Panc1 (cell line): Measurements from ENCODE around the gene PDZRN4. TPM values are rescaled to one million over a fixed set of nuclear protein-coding genes. Genes with fewer than 3 reads are reported as not detected.

Experiments
- ATAC-seq: fragments of 200-7000 bp; cut with Tn5 transposase; 2 replicates; pipeline ENCODE4 v1.9.1; 2020; ENCODE audit warnings: mild to moderate bottlenecking, moderate library complexity
- BruUV-seq: library from RNA; stranded (reverse); fragments of 400-500 nt; replicated peaks from 2 replicates; lab custom pipeline; 2021; lab: Mats Ljungman, UMichigan
- CTCF ChIA-PET: fragments of 300-600 bp; sonication (Branson Sonifier 250); formaldehyde crosslinking; loops from one replicate; lab custom pipeline; 2022; ENCODE audit warnings: antibody characterized with exemption; lab: Charles Lee
- POLR2A ChIA-PET: fragments of 300-600 bp; sonication (Branson Sonifier 250); formaldehyde crosslinking; loops from one replicate; lab custom pipeline; 2022; ENCODE audit warnings: antibody characterized with exemption; lab: Charles Lee
- DNase-seq: peaks from one replicate; pipeline ENCODE4 v3.0.0-alpha.2; 2010; ENCODE audit warnings: low read depth, low spot score
- H3K27ac ChIP-seq: 2 replicates; pipeline ENCODE4 v1.5.1; 2011; ENCODE audit warnings: mild to moderate bottlenecking, low read length, inconsistent platforms
- H3K27me3 ChIP-seq: fragments of 200-500 bp; sonication (Bioruptor generic); 2 replicates; pipeline ENCODE4 v1.6.0; 2014; ENCODE audit warnings: low read length, inconsistent platforms; ENCODE audit not compliant: control insufficient read depth, insufficient read depth
- H3K36me3 ChIP-seq: fragments of 200-500 bp; sonication (Bioruptor generic); 2 replicates; pipeline ENCODE4 v1.5.1; 2014; ENCODE audit warnings: inconsistent platforms, mild to moderate bottlenecking, low read length, moderate library complexity; ENCODE audit not compliant: control insufficient read depth, insufficient read depth
- H3K4me1 ChIP-seq: 2 replicates; pipeline ENCODE4 v1.5.1; 2011; ENCODE audit warnings: inconsistent platforms, mild to moderate bottlenecking, low read length, moderate library complexity; ENCODE audit not compliant: control insufficient read depth, insufficient read depth
- H3K4me3 ChIP-seq, 2 experiments: 2 replicates each; pipeline ENCODE4 v1.5.1; 2011 to 2012; ENCODE audit warnings: low read depth in 2 of 2, low read length in 2 of 2, mild to moderate bottlenecking in 2 of 2, inconsistent platforms in 1 of 2, moderate library complexity in 1 of 2
- H3K9me3 ChIP-seq: fragments of 200-500 bp; sonication (Bioruptor generic); 2 replicates; pipeline ENCODE4 v1.5.1; 2014; ENCODE audit warnings: low read depth, mild to moderate bottlenecking, inconsistent platforms, low read length, moderate library complexity; ENCODE audit not compliant: control insufficient read depth, insufficient read depth
- CTCF ChIP-seq: fragments of 450-650 bp; IDR thresholded peaks from 2 replicates; pipeline ENCODE4 v1.5.1; 2017; ENCODE audit warnings: mild to moderate bottlenecking
- POLR2AphosphoS5 ChIP-seq: IDR thresholded peaks from 2 replicates; pipeline ENCODE4 v1.6.1; 2012; ENCODE audit warnings: mild to moderate bottlenecking, low read depth, low read length, moderate library complexity
- REST ChIP-seq, 2 experiments: IDR thresholded peaks; 2 replicates each; pipeline ENCODE4 v1.6.1; 2011 to 2012; ENCODE audit warnings: low read depth in 2 of 2, control low read depth in 1 of 2, low read length in 1 of 2, mild to moderate bottlenecking in 1 of 2, moderate library complexity in 1 of 2; ENCODE audit not compliant: insufficient read depth in 1 of 2
- SIN3A ChIP-seq: IDR thresholded peaks from 2 replicates; pipeline ENCODE4 v1.6.1; 2012; ENCODE audit warnings: low read depth, mild to moderate bottlenecking, low read length, moderate library complexity, borderline replicate concordance; ENCODE audit not compliant: insufficient read depth
- TCF7L2 ChIP-seq: IDR thresholded peaks from 2 replicates; pipeline ENCODE4 v1.6.1; 2011; ENCODE audit warnings: mild to moderate bottlenecking, low read depth, low read length, inconsistent platforms
- in situ Hi-C: cut with HindIII; loops from 2 replicates; pipeline ENCODE4 v1.10.0; 2016; ENCODE audit warnings: low sequenced_read_pairs, low pct_unique_long_range_greater_than_20kb
- intact Hi-C: fragments of 100-400 bp; cut with micrococcal nuclease; formaldehyde crosslinking; loops from one replicate; pipeline ENCODE4 v1.10.0; 2022; ENCODE audit not compliant: unreplicated experiment
- total RNA-seq: library from RNA; stranded (reverse); gene quantifications from one replicate; pipeline ENCODE4 v1.2.1, GENCODE V29; 2021; ENCODE audit not compliant: unreplicated experiment

PDZRN4 gene
- total RNA-seq, 1 experiment from 2014 or later = not detected

DNA sequence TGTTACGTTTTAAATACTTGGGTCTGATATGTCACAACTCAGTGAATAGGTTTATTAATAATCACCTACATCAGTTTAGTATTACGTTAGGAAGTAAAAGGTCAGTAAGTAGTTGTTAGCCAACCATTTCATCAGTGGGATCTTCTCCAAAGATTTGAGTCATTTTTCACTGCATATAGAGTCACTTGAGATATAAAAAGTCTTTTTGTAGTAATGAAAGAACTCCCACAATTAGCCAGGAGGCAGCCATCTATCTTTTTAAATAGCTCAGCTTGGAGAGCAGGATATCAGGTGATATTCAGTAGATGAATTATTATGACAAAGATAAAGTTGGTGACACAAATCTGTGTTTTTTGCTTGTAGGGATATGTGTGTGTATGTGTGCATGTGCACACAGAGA, 309.3 kb downstream of the PDZRN4 start:
- intact Hi-C loops (no loop called here), in situ Hi-C loops (no loop called here)
- CTCF ChIA-PET = no interaction called here
- BruUV-seq = no TSS peak
- DNase-seq = no peak
- H3K36me3 ChIP-seq = no peaks in the 10 kb centered on the region
- H3K27me3 ChIP-seq = no peaks in the 10 kb centered on the region
- TF ChIP-seq TCF7L2 = no peak
- TF ChIP-seq REST (IDR thresholded peaks at IDR 0.05; ENCODE audit: insufficient read depth in 1 of 2, low read depth in 2 of 2, low read length in 1 of 2) = no peak
- no peak for TF ChIP-seq CTCF
- no peak for TF ChIP-seq POLR2AphosphoS5
- TF ChIP-seq SIN3A = no peak
- no peak overlapping the region for H3K27ac ChIP-seq
- ATAC-seq = no peak
- H3K4me1 ChIP-seq = no peaks in the 10 kb centered on the region
- POLR2A ChIA-PET = no interaction called here
- H3K9me3 ChIP-seq = no peaks in the 10 kb centered on the region
- H3K4me3 ChIP-seq = no peak overlapping the region

DNA sequence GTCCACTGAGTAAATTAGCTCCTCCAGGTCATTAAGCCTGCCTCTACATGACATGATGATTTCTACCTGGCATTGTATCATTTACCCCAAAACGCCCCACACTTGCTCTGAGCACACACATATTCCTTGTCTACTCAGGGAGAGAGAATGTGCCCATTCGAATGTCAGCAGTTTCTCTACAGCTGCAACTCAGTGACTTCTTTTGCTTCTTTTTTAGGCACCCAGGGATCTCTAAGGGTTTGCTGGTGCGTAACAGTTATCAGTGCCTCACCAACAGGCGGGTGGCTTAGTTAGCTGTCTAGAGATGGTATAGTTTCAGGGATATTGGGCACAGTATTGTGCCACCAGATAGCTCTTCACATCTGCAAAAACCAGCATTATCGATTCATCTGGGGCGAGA, 316.9 kb downstream of the PDZRN4 start:
- Histone ChIP-seq H3K4me3 (no peak overlapping the region), H3K9me3 (no peaks in the 10 kb centered on the region), H3K27me3 (no peaks in the 10 kb centered on the region), H3K4me1 (no peaks in the 10 kb centered on the region), H3K27ac (no peak overlapping the region), H3K36me3 (no peaks in the 10 kb centered on the region)
- intact Hi-C loops (no loop called here), in situ Hi-C loops (no loop called here)
- BruUV-seq = no TSS peak
- TF ChIP-seq CTCF (no peak), REST (IDR thresholded peaks at IDR 0.05; ENCODE audit: insufficient read depth in 1 of 2, low read depth in 2 of 2, low read length in 1 of 2) (no peak), POLR2AphosphoS5 (no peak), SIN3A (no peak), TCF7L2 (no peak)
- ChIA-PET CTCF (no interaction called here), POLR2A (no interaction called here)
- DNase-seq (no peak), ATAC-seq (no peak)
